Activated CD8-positive, alpha-beta memory T cell treated with anti-CD3 and anti-CD28 coated beads for 24 hours (primary cell): ENCODE results near the gene SEMA5A.

Experiments
- DNase-seq: peaks from one replicate; pipeline ENCODE4 v3.0.0-alpha.2; 2020

Gene SEMA5A

DNA sequence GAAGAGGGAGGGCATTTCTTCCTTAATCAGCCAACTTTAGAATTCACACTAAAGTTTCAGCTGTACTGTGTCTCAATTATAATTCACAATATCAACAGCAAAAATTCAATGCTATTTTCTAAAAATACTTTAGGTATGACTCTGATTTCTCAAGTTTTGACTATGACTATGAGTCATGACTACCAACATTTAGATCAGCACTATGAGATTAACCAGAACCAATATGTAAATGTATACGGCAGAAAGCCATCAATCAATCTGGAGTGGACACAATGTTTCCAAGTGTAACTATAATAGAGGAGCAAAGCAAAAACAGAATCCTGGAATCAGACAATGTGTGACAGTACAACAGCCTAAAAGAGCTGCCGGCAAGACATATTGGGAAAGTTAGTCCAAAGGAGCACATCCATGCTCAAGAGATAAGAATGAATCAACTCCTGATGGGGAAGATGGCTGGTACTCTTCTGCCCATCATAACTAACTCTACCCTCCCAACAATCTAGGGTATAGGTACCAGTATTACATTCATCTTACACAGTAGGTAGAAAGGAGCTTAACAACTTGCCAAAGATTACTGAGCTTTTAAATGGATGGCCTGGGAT is 294.4 kb downstream of the SEMA5A start:
- no peak for DNase-seq

DNA sequence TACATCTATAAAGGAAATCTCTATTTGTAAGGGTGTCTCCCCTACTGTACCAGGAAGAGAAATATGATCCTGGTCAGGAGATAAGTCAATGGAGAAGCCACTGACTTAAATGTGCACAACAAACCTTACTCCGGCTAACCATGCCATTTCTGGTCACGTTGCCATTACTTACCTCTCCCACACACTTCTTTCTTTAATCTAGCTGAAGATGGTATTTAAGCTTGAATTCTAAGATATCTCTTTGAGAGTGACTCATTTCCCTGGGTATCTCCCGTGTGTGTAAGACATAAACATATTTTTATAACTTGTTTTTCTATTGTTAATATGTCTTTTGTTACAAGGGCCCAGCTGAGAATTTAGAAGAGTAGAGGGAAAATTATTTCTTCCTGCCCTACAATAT is 296.6 kb downstream of the SEMA5A start:
- DNase-seq, result no peak

DNA sequence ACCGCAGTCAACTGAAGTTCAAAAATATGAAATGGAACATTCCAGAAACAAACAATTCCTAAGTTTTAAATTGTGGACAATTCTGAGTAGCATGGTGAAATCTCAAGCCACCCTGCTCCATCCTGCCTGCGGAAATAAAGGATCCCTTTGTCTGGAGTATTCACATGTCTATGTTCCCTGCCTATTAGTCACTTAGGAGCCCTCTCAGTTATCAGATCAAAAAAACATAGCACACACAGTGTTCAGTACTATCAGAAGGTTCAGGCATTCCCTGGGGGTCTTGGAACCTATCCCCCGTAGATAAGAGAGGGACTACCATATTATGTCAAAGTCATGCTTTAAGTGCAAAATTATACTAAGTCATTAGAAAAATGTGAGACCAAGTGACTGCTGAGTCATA is 300.8 kb downstream of the SEMA5A start:
- DNase-seq, result no peak

DNA sequence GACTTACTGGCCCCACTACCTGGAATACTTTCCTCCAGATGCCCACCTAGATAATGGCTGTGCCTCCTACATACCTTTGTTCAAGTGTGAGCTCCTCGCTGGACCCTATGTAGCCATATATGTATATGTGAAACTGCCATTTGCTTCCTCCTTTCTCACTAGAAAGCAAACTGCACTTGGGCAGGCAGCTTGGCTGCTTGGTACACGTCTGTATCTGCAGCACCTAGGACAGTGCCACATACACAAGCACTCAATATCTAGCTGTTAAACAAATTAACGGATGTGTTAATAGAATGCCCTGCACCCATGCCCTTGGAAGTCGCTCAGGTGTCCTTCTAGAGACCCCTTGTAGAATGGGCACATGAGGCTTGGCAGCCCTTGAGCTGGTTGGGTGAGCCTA is 301.5 kb downstream of the SEMA5A start:
- DNase-seq, result no peak

DNA sequence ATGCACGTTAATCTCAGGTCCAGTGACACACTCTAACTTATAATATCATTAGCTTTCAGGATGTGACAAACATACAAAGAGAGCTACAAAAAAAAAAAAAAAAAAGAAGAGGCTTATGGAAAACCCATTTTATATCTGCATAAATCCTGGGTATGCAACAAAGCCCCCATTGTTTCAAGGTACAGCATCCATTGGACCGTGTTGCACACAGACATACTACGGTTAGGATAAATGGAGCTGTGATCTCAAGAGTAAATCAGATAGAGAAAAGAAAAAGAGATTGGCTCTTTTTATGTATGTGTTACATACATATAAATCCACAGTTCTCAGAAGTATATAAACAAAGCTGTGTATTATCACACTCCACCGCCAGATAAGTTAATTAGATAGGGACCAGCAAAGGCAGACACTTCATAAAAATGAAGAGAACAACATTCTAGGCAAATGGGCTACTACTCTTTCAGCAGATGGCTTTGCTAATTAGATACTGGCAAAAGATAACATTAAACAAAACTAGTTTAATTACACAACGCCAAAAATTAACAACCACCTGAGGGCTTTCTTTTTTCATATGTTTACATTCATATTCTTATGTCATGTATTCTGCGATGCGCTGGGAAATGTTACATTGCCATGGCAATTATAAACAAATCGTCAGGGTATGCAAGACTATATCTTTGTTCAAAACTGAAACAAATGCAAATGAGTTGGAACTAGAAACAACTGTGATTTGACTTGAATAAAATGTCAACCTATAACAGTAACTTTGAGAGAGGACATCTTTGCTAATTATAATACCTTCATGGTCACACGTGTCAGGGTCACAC is 304.2 kb downstream of the SEMA5A start:
- DNase-seq, result no peak

DNA sequence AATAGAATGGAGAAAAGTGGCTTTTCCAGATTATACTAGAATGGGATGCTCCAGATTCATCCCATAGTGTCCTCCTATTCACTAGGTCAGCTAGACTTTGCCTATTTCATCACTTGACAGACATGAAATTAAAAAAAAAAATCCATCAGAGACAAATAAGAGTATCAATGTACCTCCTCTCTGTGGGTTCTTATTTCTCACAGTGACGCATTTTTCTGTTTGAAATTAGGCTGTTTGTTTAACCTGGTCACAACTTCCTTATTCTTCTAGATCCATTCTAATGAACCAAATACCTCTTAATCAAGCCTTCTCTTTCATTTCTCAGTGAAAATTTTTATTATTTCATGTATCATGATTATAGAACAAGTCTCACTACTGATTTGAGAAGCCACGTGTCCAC is 305.4 kb downstream of the SEMA5A start:
- no peak for DNase-seq

DNA sequence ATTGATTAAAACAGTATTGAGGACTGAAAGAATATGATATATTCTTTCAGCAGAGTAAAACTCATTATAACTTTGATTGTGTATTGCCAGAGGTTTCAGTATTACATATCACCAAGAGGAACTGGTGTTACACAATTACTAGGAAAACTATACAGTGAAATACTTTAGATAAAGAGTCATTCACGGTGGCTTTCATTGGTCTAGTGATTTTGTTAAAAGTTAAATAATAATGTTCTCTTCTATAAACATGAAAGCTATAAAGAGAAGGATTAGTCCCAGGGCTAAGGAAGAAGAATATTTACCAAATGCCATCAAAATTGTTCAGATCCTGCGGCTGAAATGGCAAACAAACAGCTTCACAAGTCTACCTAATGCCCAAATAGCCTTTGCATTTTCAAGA is 306.2 kb downstream of the SEMA5A start:
- no peak for DNase-seq

DNA sequence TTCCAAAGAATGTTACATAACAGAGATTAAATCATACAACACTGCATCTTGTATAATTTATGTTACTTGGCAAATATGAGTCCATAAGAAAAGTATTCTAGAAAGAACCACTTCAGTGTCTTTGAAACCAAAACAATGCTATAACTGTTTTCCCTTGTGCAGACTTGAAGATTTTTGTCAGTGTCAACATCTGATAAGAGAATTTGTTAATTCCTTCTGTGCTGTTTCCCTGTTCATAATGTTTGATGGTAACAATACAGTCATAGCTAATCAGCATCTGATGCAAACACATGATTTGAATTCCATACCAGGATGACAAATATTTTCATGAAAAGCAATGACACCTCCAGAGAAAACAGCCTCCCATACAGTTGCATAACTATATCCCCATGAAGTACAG is 306.8 kb downstream of the SEMA5A start:
- no peak for DNase-seq

DNA sequence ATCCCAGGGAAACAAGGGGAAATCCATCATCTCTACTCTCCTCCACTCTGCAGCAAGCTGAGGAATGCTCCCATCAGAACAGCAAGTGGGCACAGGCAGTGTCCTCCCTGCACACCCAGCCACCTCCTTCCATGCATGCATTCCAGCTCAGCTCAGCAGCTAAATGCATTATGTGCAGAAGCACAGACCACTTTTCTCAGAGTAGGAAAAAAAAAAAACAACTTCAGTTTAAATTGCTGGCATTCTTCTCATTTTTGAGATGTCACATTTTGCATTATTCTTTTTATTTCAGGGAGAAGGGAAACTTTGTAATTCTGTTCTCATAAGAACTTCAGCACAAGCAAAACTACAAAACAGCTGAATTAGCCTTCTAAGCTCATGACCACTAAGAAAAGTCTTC is 312.2 kb downstream of the SEMA5A start:
- no peak for DNase-seq

DNA sequence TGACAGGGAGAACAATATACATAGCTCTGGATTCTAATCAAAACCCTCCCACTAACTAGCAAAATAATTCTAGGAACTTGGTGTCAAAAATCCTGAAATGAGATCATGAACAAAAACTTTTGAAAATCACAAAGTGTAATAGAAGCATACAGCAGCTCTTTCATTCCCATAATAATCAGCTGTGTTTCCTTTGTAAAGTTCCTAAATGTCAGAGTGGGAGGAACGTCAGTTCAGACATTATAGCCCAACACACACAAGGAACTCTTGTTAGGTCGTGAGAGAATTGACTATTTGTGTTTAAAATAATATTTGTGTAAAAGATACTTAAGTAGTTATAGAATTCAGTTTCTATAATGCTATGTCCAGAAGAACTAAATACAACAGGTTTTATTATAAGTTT is 312.8 kb downstream of the SEMA5A start:
- DNase-seq, result no peak

DNA sequence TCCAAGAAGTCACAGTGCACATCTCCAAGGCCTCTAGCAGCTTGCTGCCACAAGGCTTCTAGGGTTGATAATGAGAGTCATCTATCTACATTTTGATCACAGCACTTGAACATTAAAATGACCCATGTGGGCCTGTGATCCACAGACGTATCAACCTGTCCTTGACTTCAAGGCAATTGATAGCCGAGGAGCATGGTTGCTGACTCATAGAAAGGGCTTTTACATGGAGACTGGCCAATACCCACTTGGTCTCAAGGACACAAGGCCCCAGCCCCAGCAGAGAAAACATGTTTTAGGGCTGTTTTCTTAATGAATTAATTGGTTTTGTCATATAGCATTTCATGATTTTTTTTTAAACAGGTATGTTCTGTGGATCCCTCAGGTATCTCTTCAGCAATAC is 314.0 kb downstream of the SEMA5A start:
- DNase-seq, result no peak

DNA sequence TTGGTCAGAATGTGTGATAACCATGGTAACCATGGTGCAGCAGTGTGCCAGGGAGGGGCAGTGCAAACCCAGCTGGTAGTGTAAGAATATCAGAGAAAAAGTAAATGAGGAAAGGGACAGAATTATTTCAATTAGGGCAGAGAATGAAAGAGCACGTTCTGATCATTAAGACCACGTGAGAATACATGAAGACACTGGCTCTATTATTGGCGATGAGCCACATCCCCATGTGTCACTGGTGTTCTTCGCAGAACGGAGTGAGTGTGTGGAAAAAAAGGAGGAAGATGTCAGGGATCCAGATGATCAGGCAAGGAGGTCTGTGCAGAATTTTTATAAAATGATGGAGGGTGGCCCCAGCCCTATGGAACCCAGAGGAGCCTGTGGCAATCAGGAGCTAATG is 315.5 kb downstream of the SEMA5A start:
- no peak for DNase-seq

DNA sequence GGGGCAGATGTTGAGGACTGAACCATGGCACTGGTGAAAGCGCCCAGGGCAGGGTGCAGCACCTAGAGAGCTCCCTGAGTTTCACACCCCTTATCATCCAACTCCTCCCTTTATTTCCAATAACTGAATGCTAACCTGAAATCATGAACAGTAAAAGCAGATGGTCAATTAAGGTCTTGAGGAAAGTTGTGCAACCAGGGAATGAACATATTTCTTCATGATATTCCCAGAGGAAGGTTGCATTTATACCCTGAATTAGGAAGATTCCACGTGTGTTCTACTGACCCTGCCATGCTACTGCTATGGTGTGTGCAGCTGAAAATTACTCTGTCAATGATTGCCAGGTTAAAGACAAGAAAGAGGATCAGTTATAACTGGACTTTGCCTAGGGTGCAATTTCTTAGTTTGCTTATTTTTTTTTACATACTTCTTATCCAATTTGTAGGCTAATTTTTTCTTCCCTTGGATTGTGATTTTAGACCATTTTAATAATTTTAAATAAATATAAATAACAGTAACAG is 319.8 kb downstream of the SEMA5A start:
- no peak for DNase-seq

DNA sequence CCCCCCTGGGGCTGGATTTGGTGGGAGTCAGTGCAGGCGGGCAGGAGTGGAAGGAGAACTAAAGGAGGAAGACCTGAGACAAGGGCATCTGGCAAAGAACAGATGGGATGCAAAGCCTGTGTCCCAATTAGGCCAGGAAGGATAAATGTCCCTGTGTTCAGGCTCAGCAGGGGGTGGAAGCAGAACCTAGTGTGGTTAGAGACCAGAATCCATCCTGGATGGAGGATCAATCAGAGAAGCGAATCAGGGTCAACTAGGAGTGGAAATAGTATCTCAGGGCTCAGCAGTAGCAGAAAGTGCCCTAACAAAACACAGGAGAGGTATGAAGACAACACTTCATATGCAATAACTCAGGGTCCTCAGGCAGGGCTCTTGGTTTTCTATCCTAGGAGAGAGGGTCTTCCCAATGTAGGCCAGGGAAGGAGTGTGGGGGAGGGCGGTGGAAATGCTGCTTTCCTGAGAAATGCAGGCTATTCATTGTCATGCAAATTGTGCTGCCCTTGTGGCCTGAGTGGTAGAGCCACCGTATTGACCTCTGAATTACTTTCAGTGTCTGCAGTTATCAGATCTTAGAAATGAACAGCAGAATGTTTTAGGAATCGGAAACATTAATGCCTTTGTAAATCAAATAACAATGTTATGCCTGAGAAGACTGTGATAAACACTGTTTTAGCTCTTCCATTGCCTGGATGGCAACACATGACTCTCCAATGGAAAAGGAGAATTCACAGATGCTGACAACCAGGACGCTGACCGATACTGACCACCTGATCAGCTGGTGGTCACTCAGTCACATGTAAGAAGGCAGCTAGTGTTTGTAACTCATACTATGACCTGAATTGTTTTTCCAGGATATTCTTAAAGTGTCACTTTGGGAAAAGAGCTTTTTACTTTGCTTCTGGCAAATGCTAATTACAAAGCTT is 323.6 kb downstream of the SEMA5A start:
- no peak for DNase-seq

DNA sequence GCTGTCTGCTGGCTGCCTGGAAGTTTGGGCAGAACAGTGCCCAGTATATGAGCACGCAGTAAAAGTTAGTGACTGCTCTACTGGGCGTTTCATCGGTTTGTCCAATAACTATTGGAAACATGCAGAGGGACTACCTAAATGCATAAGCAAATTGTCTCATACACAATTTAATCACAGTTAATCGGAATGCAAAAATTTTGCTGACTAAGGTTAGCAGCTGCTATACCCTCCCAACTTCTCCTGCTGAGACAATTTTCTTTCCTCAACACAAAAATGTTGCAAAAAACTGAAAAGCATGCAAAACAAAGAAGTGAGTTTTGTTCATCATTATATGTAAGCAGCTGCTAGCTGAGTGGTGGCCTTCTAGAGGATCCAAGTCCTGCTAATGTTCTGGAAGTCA is 327.5 kb downstream of the SEMA5A start:
- no peak for DNase-seq

DNA sequence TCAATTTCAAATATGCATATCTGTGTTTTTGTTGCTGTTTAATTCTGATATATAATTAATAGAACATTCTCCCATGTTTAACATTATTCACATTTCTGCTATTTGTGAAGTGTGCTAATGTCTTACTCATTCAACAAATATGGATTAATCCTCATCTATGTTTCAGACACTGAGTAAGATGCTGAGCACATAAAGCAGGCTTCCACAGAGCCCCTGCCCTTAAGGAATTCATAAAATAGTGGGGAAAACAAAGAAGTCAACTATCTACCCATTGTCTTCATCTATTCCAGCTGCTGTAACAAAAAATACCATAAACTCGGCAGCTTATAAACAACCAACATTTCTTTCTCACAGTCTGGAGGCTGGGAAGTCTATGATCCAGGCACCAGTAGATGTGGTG is 333.3 kb downstream of the SEMA5A start:
- no peak for DNase-seq

DNA sequence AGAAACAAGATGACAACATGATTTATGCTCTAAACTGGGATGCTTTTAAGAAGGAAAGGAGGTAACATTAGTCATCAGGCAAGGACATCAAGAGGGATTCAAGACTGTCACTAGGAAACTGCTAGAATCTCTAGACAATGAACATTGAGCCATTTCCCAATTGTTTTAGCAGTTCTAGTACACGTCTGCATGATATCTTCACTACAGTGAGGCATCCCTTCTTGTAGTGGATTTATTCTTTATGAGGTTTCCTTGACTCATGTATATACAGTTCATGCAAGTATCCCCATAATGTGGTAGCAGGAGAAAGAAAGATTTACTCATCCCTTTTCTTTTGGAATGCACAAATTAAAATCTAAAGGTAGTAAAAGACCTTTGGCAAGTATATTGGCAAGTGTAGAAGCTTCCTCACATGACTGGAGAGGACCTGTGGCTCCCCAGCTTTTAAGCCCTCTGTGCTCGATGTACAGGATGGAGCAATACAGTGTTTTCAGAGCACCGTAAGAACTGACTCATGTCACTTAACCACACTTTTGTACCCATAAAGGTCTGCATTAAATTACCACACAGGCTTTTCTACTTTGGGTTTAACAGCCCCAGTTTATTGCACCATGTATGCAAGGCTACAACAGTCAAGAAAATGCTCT is 335.9 kb downstream of the SEMA5A start:
- DNase-seq, result no peak

DNA sequence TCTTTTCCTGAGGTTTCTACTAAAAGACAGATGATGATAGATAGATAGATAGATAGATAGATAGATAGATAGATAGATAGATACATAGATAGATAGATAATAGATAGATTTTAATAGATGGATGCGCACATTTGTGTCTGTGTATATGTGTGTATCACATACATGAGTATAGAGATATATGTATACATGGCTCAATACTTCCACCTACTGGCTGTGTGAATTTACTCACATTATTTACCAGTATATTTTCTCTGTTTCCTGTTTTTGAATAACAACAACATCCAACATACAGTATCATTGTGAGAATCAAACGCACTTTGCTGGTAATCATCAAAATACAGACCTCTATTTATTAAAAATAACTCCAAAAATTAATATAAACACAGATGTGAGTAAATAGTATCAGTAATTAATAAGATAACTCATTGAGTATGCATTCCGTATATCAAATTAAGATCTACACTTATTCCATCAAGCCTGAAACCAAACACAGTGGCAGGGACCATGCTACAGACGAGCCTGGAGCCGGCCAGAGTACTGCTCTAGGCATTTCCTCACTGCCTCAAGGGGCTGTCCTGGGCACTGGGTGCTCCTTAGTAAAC is 338.0 kb downstream of the SEMA5A start:
- no peak for DNase-seq

DNA sequence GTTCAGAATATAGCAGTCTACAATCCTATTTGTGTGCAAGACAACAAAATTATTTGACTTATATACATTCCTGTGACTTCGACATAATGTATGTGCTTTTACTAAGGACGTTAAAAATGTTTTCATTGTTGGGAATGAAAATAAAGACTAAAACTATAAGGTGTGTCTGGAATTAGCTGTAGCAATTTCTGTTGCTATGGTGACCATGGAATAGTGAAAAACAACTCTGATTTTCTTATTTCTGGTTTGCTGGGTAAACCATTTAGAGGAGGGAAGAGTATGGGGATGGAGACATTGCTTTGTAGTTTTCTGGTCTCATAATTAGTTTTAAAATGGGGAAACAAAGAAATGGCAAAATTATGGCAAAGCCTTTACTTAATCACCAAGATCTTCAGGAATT is 343.2 kb downstream of the SEMA5A start:
- DNase-seq, result no peak

DNA sequence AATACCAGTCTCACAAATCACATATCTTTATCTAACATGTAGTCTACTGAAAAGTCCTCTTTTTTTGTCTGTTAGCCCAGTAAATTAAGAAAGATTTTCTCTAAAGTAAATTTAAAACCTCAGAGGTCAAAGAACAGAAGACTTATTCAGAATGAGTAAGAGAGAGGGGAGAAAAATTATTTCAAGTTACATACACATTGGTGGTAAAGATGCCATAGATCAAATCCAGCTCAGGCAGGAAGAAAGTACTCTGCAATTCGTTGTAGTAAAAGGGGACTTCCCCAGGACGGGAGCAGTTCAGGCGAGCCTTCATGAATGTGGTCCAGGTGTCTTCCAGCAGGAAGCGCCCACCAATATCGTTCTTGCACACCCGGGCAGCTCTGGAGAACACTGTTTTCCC is 344.1 kb downstream of the SEMA5A start:
- no peak for DNase-seq

DNA sequence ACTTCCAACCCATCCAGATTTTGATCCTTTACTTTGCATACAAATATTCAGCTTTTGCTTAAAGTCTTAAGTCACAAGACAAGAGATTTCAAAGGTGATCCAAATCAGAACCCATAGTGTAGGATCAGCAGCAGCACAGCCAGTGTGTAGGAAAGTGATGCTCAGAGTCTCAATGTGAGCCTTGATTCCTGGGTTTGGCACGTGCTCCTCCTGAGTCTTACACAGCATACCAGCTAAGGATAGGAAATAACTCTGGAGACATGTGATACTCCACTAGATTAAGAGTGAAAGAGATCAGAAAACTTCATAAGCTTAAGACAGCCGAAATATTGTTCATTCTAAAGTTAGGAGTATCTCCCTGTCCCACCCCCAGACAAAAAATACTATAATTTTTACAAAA is 344.9 kb downstream of the SEMA5A start:
- no peak for DNase-seq

DNA sequence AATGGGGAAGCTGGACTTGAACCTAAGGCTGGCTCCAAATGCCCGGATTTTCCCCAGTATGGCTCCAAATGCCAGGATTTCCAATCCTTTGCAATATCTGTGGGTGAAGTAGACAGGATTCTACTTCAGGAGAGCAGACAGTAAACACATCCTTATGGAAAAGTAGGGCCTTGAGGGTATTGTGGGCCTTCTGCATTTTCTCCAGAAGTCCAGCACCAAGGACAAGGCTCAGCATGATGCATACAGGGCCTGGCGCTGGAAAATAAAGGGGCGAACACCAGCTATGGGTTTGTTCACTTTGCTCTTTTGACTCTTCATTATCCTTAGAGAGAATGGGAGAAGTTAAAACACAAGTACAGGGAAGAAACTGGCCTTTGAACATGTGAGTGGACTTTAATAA is 347.5 kb downstream of the SEMA5A start:
- DNase-seq, result no peak

DNA sequence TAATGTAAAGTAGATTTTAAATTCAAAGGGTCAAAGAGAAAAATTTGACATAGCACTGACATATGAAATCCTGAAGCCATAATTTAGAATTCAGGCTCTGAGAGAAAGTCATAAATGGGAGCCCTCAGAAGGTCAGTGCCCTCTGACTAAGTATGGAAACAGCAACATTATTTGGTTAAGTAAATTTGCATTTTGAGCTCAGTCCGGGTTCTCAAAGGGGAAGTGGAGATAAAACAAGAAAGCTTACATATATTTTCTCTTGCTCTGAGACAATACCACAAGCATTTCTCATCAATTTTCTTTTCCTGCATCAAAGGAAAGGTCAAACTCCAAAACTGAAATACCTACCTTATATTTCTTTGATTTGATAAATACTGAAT is 348.0 kb downstream of the SEMA5A start:
- no peak for DNase-seq
